ENCODE data around the gene EML2. TPM values are rescaled to one million over a fixed set of nuclear protein-coding genes. Genes with fewer than 3 reads are reported as not detected.

Gene EML2
- total RNA-seq, 4 donors from 2014 or later = 40.8 to 64.3 (median 60.0) TPM

- Histone ChIP-seq H3K4me3 (no peak overlapping the region), H3K27ac (peak overlapping the region in 1 of 4 donors; percentile 75), H3K9me3 (no peaks in the 10 kb centered on the region), H3K4me1 (peaks cover 6 to 40% (median 14%) of the 10 kb centered on the region in 4 donors), H3K36me3 (no peaks in the 10 kb centered on the region), H3K27me3 (no peaks in the 10 kb centered on the region)
- WGBS, 2 donors (ENCODE audit: low coverage in 1 of 2) = 74 to 100% methylated on average over 1 to 5 of the region's 5 CpGs
- no peak for TF ChIP-seq CTCF (IDR thresholded peaks at IDR 0.05)
- TF ChIP-seq POLR2AphosphoS5 (IDR thresholded peaks at IDR 0.05) = no peak
- no peak for TF ChIP-seq EP300 (IDR thresholded peaks at IDR 0.05; ENCODE audit: low read depth)
- TF ChIP-seq POLR2A (IDR thresholded peaks at IDR 0.05) = no peak
- no peak for DNase-seq
- intact Hi-C loops (cut with DNase I; ENCODE audit: low total_unique reads) = no loop called here
- in situ Hi-C loops (cut with MboI; ENCODE audit: low pct_ligation_motif_present in 1 of 4, low pct_unique_long_range_greater_than_20kb in 1 of 4, low sequenced_read_pairs in 3 of 4) = no loop called here
Observed at GRCh38 chr19:45564131-45564780, 74.9 kb downstream of the EML2 start.

GRCh38 chr19:45560686-45561085 is 78.5 kb downstream of the EML2 start:
- in situ Hi-C loops (cut with MboI; ENCODE audit: low pct_ligation_motif_present in 1 of 4, low pct_unique_long_range_greater_than_20kb in 1 of 4, low sequenced_read_pairs in 3 of 4) = no loop called here

GRCh38 chr19:45560038-45560437 is 79.2 kb downstream of the EML2 start:
- DNase-seq = no peak
- Histone ChIP-seq H3K27me3 (no peaks in the 10 kb centered on the region), H3K4me3 (no peak overlapping the region), H3K4me1 (peaks cover 0 to 33% (median 10%) of the 10 kb centered on the region in 4 donors), H3K9me3 (no peaks in the 10 kb centered on the region), H3K36me3 (no peaks in the 10 kb centered on the region), H3K27ac (no peak overlapping the region)
- in situ Hi-C loops (cut with MboI; ENCODE audit: low pct_ligation_motif_present in 1 of 4, low pct_unique_long_range_greater_than_20kb in 1 of 4, low sequenced_read_pairs in 3 of 4) (no loop called here), intact Hi-C loops (cut with DNase I; ENCODE audit: low total_unique reads) (no loop called here)
- TF ChIP-seq CTCF (IDR thresholded peaks at IDR 0.05) (no peak), EP300 (IDR thresholded peaks at IDR 0.05; ENCODE audit: low read depth) (no peak)
- WGBS, 2 donors (ENCODE audit: low coverage in 1 of 2) = 92% methylated on average over 5 of the region's 5 CpGs; no CpG with 5 or more reads in 1 of the 2 donors

More at GRCh38 chr19:45560686-45561085, 78.5 kb downstream of the EML2 start:
- Histone ChIP-seq H3K27me3 (no peaks in the 10 kb centered on the region), H3K4me1 (peaks cover 0 to 33% (median 10%) of the 10 kb centered on the region in 4 donors), H3K36me3 (no peaks in the 10 kb centered on the region), H3K4me3 (no peak overlapping the region), H3K27ac (no peak overlapping the region), H3K9me3 (no peaks in the 10 kb centered on the region)
- 85 to 94% methylated on average over 4 to 11 of the region's 11 CpGs for WGBS, 2 donors (ENCODE audit: low coverage in 1 of 2)
- TF ChIP-seq POLR2AphosphoS5 (IDR thresholded peaks at IDR 0.05) (no peak), EP300 (IDR thresholded peaks at IDR 0.05; ENCODE audit: low read depth) (no peak), CTCF (IDR thresholded peaks at IDR 0.05) (no peak), POLR2A (IDR thresholded peaks at IDR 0.05) (no peak)
- intact Hi-C loops (cut with DNase I; ENCODE audit: low total_unique reads) = no loop called here
- DNase-seq = no peak

Small RNAs within 50 kb of the gene (small RNA-seq; reads per million reads assigned to genes)
- gene MIR642A (0.48 to 1.9 (median 1.5) reads per million in 4 donors), gene RN7SL836P (0 reads per million in 4 donors)

Other genes with a start within 250 kb of the EML2 start
- 100 to 1,000 TPM in 1 of 4 donors, 10 to 100 TPM in 3; 28.5 to 298 (median 44.4) TPM for gene PPP1R13L, start 234.3 kb downstream of the EML2 start, total RNA-seq
- 1 to 10 TPM in 3 of 4 donors, under 1 TPM in 1; 1.00 to 3.5 (median 1.2) TPM for gene POLR1G, start 232.8 kb downstream of the EML2 start, total RNA-seq
- 10 to 100 TPM; 38.8 to 42.6 (median 40.0) TPM for gene ERCC1, start 215.5 kb downstream of the EML2 start, total RNA-seq
- 10 to 100 TPM; 14.5 to 64.7 (median 25.6) TPM for gene FOSB, start 171.4 kb downstream of the EML2 start, total RNA-seq
- 10 to 100 TPM in 1 of 4 donors, 1 to 10 TPM in 1, not detected in 2; 5.7 to 13.5 TPM for gene RTN2, start 142.3 kb downstream of the EML2 start, total RNA-seq
- gene PPM1N, start 141.0 kb downstream of the EML2 start, total RNA-seq = 1 to 10 TPM in 2 of 4 donors, under 1 TPM in 1, not detected in 1; 1.00 to 4.3 (median 1.4) TPM
- 100 to 1,000 TPM; 167 to 465 (median 204) TPM for gene VASP, start 131.9 kb downstream of the EML2 start, total RNA-seq
- gene OPA3, start 54.6 kb downstream of the EML2 start, total RNA-seq = 10 to 100 TPM in 1 of 4 donors, 1 to 10 TPM in 3; 6.7 to 10.8 (median 8.6) TPM
- 1 to 10 TPM in 1 of 4 donors, under 1 TPM in 3; 0.27 to 1.4 (median 0.43) TPM for gene GPR4, start 37.2 kb downstream of the EML2 start, total RNA-seq
- 10 to 100 TPM; 10.1 to 40.4 (median 14.1) TPM for gene GIPR, start 28.8 kb upstream of the EML2 start, total RNA-seq
- gene SNRPD2, start 52.6 kb upstream of the EML2 start, total RNA-seq = 100 to 1,000 TPM in 2 of 4 donors, 10 to 100 TPM in 2; 39.3 to 407 (median 93.4) TPM
- gene QPCTL, start 53.3 kb upstream of the EML2 start, total RNA-seq = 10 to 100 TPM in 1 of 4 donors, 1 to 10 TPM in 2, under 1 TPM in 1; 0.75 to 17.3 (median 7.2) TPM
- 10 to 100 TPM; 14.1 to 40.8 (median 19.6) TPM for gene FBXO46, start 91.5 kb upstream of the EML2 start, total RNA-seq
- gene MEIOSIN, start 94.0 kb upstream of the EML2 start, total RNA-seq = not detected
- 10 to 100 TPM in 2 of 4 donors, 1 to 10 TPM in 2; 6.7 to 40.4 (median 9.7) TPM for gene SIX5, start 129.9 kb upstream of the EML2 start, total RNA-seq
- gene DMPK, start 143.1 kb upstream of the EML2 start, total RNA-seq = 100 to 1,000 TPM in 2 of 4 donors, 10 to 100 TPM in 2; 19.1 to 237 (median 69.2) TPM
- gene DMWD, start 153.4 kb upstream of the EML2 start, total RNA-seq = 10 to 100 TPM; 26.8 to 72.9 (median 54.8) TPM
- 1 to 10 TPM in 1 of 4 donors, not detected in 3; 1.1 TPM for gene RSPH6A, start 175.9 kb upstream of the EML2 start, total RNA-seq
- 100 to 1,000 TPM in 2 of 4 donors, 10 to 100 TPM in 2; 35.2 to 189 (median 81.9) TPM for gene SYMPK, start 223.8 kb upstream of the EML2 start, total RNA-seq
- 10 to 100 TPM in 2 of 4 donors, 1 to 10 TPM in 2; 1.9 to 24.4 (median 9.2) TPM for gene FOXA3, start 224.9 kb upstream of the EML2 start, total RNA-seq
- 10 to 100 TPM; 24.9 to 34.1 (median 29.5) TPM for gene IRF2BP1, start 246.7 kb upstream of the EML2 start, total RNA-seq

Data from transverse colon (tissue), 4 donors.